Measurements from ENCODE around the gene ZNF397. TPM values are rescaled to one million over a fixed set of nuclear protein-coding genes. Genes with fewer than 3 reads are reported as not detected.

Gene ZNF397
- 9.9 and 11.3 TPM in 2 replicates for total RNA-seq

GRCh38 chr18:35240664-35241447 is at the start of gene ZNF397:
ZNF397 (plus strand) TSS chr18:35241034; CDS start chr18:35242471, 1,437 bp downstream.

GRCh38 chr18:35290094-35290735 is 49.4 kb downstream of the ZNF397 start, which contains the start of gene ZSCAN30:
ZSCAN30 (minus strand) TSS chr18:35290229; CDS start chr18:35264352, 25,877 bp downstream.

Other genes with a start within 250 kb of the ZNF397 start
- 14.7 and 17.0 TPM in 2 replicates for gene MAPRE2, start 199.6 kb upstream of the ZNF397 start, total RNA-seq
- 15.4 and 21.5 TPM in 2 replicates for gene ZSCAN30, start 49.2 kb downstream of the ZNF397 start, total RNA-seq
- gene ZNF24, start 103.4 kb downstream of the ZNF397 start, total RNA-seq = 15.4 and 19.4 TPM in 2 replicates
- 0.37 and 0.59 TPM in 2 replicates for gene ZNF396, start 136.3 kb downstream of the ZNF397 start, total RNA-seq